MM.1S (cell line): ENCODE results near the gene ERC2.

Experiments used
- DNase-seq: peaks from one replicate; pipeline ENCODE4 v3.0.0-alpha.2; 2015
- H2AFZ ChIP-seq: fragments of 300-600 bp; sonication (generic); 2 replicates; pipeline ENCODE4 v1.6.0; 2016; ENCODE audit warnings: antibody characterized with exemption, low read length
- H3F3A ChIP-seq: fragments of 300-600 bp; sonication (generic); 2 replicates; pipeline ENCODE4 v1.6.1; 2016; ENCODE audit warnings: mild to moderate bottlenecking, antibody characterized with exemption, low read length, moderate library complexity, mixed read lengths; ENCODE audit not compliant: insufficient read depth
- H3K27ac ChIP-seq: fragments of 300-600 bp; sonication (generic); 2 replicates; pipeline ENCODE4 v1.5.1; 2016; ENCODE audit warnings: mild to moderate bottlenecking, low read length
- H3K27me3 ChIP-seq: fragments of 300-600 bp; sonication (generic); replicated peaks from 2 replicates; pipeline ENCODE4 v1.6.0; 2016; ENCODE audit warnings: low read length; ENCODE audit not compliant: insufficient read depth
- H3K36me3 ChIP-seq: fragments of 300-600 bp; sonication (generic); replicated peaks from 2 replicates; pipeline ENCODE4 v1.6.1; 2016; ENCODE audit warnings: mild to moderate bottlenecking, low read length, mixed read lengths; ENCODE audit not compliant: insufficient read depth
- H3K4me1 ChIP-seq: fragments of 300-600 bp; sonication (generic); 2 replicates; pipeline ENCODE4 v1.6.1; 2016; ENCODE audit warnings: low read length, mixed read lengths
- H3K4me2 ChIP-seq: fragments of 300-600 bp; sonication (generic); 2 replicates; pipeline ENCODE4 v1.6.0; 2016; ENCODE audit warnings: low read depth, low read length
- H3K4me3 ChIP-seq: fragments of 300-600 bp; sonication (generic); 2 replicates; pipeline ENCODE4 v1.5.1; 2016; ENCODE audit warnings: low read length, mixed read lengths
- H3K79me2 ChIP-seq: fragments of 300-600 bp; sonication (generic); 2 replicates; pipeline ENCODE4 v1.6.1; 2016; ENCODE audit warnings: mixed run types, low read length, mixed read lengths
- H3K9ac ChIP-seq: fragments of 300-600 bp; sonication (generic); 2 replicates; pipeline ENCODE4 v1.6.1; 2016; ENCODE audit warnings: low read length, mixed read lengths
- H3K9me2 ChIP-seq: fragments of 300-600 bp; sonication (generic); replicated peaks from 2 replicates; pipeline ENCODE4 v1.6.1; 2016; ENCODE audit warnings: mild to moderate bottlenecking, low read length, mixed read lengths; ENCODE audit not compliant: insufficient read depth
- H3K9me3 ChIP-seq: fragments of 300-600 bp; sonication (generic); replicated peaks from 2 replicates; pipeline ENCODE4 v1.6.1; 2016; ENCODE audit warnings: mild to moderate bottlenecking, low read length, mixed read lengths; ENCODE audit not compliant: insufficient read depth
- H4K20me1 ChIP-seq: fragments of 300-600 bp; sonication (generic); 2 replicates; pipeline ENCODE4 v1.6.1; 2016; ENCODE audit warnings: mild to moderate bottlenecking, low read length, moderate library complexity, mixed read lengths; ENCODE audit not compliant: insufficient read depth
- EZH2 ChIP-seq: fragments of 300-600 bp; sonication (generic); optimal IDR thresholded peaks from 2 replicates; pipeline ENCODE3; 2017; ENCODE audit warnings: low read depth, mild to moderate bottlenecking, antibody characterized with exemption, low read length, mixed read lengths
- EZH2phosphoT487 ChIP-seq: fragments of 300-600 bp; sonication (generic); IDR thresholded peaks from 2 replicates; pipeline ENCODE4 v1.6.1; 2018; ENCODE audit warnings: antibody characterized with exemption, low read length
- TF ChIP-seq, protein P1 (sequence below): fragments of 300-600 bp; sonication (generic); IDR thresholded peaks from 2 replicates; pipeline ENCODE4 v1.5.1; 2016; ENCODE audit warnings: antibody characterized with exemption, low read length, mixed read lengths

ERC2 gene

DNA sequence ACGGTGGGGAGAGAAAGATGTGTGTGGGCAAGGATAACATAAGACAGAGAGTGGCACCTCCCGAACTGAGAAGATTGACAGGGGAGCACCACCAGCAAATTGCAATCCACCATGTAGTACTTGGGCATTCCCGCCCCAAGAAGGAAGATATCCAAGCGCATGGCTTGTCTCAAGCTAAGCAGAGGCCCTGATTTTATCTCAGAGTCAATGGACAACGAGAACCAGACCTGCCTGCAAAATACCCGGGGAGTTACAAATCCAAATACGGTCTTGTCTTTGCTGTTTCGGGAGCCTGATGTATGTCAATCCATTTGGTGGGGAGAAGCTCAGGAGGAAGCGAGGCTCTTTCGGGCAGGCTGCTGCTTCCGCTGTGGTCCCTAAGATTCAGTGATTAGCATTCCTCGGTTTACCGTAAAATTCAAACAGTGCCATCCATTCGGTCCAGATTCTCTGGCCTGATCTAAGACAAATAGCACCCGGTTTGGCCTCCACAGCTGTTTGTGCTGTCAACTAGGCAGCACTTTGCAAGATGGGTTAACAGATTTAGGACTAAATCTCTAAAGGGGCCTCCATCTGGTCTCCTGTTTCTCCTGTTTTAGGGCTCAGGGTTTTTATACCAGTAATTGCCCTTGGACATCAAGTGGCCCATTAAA is 883.4 kb downstream of the ERC2 start:
- Histone ChIP-seq H3F3A (no peaks in the 10 kb centered on the region), H3K9me2 (no peaks in the 10 kb centered on the region), H3K27me3 (no peaks in the 10 kb centered on the region), H4K20me1 (no peaks in the 10 kb centered on the region), H3K4me1 (no peaks in the 10 kb centered on the region), H3K36me3 (no peaks in the 10 kb centered on the region), H3K4me3 (no peak overlapping the region), H3K27ac (no peak overlapping the region), H3K9ac (no peak overlapping the region), H3K9me3 (no peaks in the 10 kb centered on the region), H3K79me2 (no peaks in the 10 kb centered on the region), H2AFZ (no peak overlapping the region), H3K4me2 (no peak overlapping the region)
- TF ChIP-seq, protein P1, sequence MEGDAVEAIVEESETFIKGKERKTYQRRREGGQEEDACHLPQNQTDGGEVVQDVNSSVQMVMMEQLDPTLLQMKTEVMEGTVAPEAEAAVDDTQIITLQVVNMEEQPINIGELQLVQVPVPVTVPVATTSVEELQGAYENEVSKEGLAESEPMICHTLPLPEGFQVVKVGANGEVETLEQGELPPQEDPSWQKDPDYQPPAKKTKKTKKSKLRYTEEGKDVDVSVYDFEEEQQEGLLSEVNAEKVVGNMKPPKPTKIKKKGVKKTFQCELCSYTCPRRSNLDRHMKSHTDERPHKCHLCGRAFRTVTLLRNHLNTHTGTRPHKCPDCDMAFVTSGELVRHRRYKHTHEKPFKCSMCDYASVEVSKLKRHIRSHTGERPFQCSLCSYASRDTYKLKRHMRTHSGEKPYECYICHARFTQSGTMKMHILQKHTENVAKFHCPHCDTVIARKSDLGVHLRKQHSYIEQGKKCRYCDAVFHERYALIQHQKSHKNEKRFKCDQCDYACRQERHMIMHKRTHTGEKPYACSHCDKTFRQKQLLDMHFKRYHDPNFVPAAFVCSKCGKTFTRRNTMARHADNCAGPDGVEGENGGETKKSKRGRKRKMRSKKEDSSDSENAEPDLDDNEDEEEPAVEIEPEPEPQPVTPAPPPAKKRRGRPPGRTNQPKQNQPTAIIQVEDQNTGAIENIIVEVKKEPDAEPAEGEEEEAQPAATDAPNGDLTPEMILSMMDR: no peak
- TF ChIP-seq EZH2phosphoT487 (no peak), EZH2 (no peak)
- DNase-seq: no peak

DNA sequence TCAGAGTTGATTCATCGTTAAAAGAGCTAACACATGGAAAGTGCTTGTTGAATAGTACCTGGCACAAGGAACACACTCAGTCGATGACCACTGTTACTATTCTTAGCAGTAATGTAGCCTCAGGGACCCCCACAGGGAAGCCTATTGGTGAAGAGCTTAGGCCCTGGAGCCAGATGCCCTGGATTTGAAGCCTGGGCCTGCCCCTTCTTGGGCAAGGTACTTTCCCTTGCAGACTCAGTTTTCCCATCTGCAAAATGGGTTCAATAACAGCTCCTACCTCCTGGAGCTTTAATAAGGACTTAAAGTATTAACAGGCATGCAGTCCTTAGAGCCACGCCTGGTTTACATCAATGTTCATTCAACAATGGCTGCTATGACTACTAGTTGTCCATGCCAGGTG is 884.2 kb downstream of the ERC2 start:
- H4K20me1 ChIP-seq: no peaks in the 10 kb centered on the region
- no peaks in the 10 kb centered on the region for H3F3A ChIP-seq
- H3K4me1 ChIP-seq: no peaks in the 10 kb centered on the region
- TF ChIP-seq EZH2phosphoT487: no peak
- TF ChIP-seq EZH2: no peak
- TF ChIP-seq, protein P1: no peak
- no peak overlapping the region for H2AFZ ChIP-seq
- no peak for DNase-seq
- H3K27ac ChIP-seq: no peak overlapping the region
- no peaks in the 10 kb centered on the region for H3K9me2 ChIP-seq
- no peaks in the 10 kb centered on the region for H3K79me2 ChIP-seq
- H3K9ac ChIP-seq: no peak overlapping the region
- H3K36me3 ChIP-seq: no peaks in the 10 kb centered on the region
- no peak overlapping the region for H3K4me3 ChIP-seq
- H3K9me3 ChIP-seq: no peaks in the 10 kb centered on the region
- H3K27me3 ChIP-seq: no peaks in the 10 kb centered on the region
- no peak overlapping the region for H3K4me2 ChIP-seq

DNA sequence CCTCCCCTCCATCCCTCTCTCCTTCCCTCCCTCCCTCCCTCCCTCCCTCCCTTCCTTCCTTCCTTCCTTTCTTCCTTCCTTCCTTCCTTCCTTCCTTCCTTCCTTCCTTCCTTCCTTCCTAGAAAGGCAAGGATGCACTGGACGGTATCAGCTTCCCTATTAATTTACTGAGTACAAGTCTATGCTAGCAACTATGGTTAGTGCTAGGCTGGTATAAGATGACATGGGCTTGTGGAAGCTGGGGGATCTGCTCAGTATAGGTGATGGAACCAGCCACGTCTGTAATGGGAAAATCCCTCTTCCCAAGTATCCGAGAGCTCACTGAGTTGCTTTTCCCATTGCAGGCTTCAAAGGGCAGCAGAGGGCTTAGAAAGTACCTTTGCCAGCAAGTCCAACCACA is 884.8 kb downstream of the ERC2 start:
- Histone ChIP-seq H3K9ac (no peak overlapping the region), H3K4me3 (no peak overlapping the region), H3K4me2 (no peak overlapping the region), H3K9me2 (no peaks in the 10 kb centered on the region), H3K36me3 (no peaks in the 10 kb centered on the region), H4K20me1 (no peaks in the 10 kb centered on the region), H3K9me3 (no peaks in the 10 kb centered on the region), H3K4me1 (no peaks in the 10 kb centered on the region), H3K27ac (no peak overlapping the region), H3K27me3 (no peaks in the 10 kb centered on the region), H3F3A (no peaks in the 10 kb centered on the region), H2AFZ (no peak overlapping the region), H3K79me2 (no peaks in the 10 kb centered on the region)
- no peak for DNase-seq
- TF ChIP-seq EZH2phosphoT487 (no peak), EZH2 (no peak)
- TF ChIP-seq, protein P1: no peak
